Mesodermal cell (in vitro differentiated cells): ENCODE results near the gene NFKBIZ.
"Not testable (repeated sequence)": the region's sequence is repeated elsewhere in the genome, so short reads cannot be mapped to it uniquely, and the experiment has no call there.

ENCODE experiments used
- H3K27ac ChIP-seq: 2 replicates; pipeline ENCODE4 v1.7.0; 2013; ENCODE audit warnings: mild to moderate bottlenecking, low read depth, low read length, moderate library complexity; ENCODE audit not compliant: severe bottlenecking
- H3K36me3 ChIP-seq: 2 replicates; pipeline ENCODE4 v1.7.1; 2013; ENCODE audit warnings: mild to moderate bottlenecking, low read length, moderate library complexity; ENCODE audit not compliant: control insufficient read depth, insufficient read depth
- H3K4me1 ChIP-seq: one replicate; pipeline ENCODE4 v1.7.1; 2013; ENCODE audit warnings: mild to moderate bottlenecking, low read length; ENCODE audit not compliant: insufficient read depth, control insufficient read depth, poor library complexity, severe bottlenecking
- H3K4me3 ChIP-seq: 2 replicates; pipeline ENCODE4 v1.7.0; 2013; ENCODE audit warnings: low read length, control low read depth, mild to moderate bottlenecking; ENCODE audit not compliant: insufficient read depth, poor library complexity, severe bottlenecking; ENCODE audit errors: extremely low read depth
- H3K9me3 ChIP-seq: 2 replicates; pipeline ENCODE4 v1.7.1; 2013; ENCODE audit warnings: mild to moderate bottlenecking, low read length, moderate library complexity; ENCODE audit not compliant: control insufficient read depth
- WGBS, 2 experiments: methylation state at CpG; one replicate each; pipeline ENCODE4 v1.1.5; 2013; ENCODE audit warnings: missing lambda C conversion rate in 2 of 2; ENCODE audit not compliant: insufficient coverage in 2 of 2; 5-methylcytosine and 5-hydroxymethylcytosine counted together

The NFKBIZ gene

DNA sequence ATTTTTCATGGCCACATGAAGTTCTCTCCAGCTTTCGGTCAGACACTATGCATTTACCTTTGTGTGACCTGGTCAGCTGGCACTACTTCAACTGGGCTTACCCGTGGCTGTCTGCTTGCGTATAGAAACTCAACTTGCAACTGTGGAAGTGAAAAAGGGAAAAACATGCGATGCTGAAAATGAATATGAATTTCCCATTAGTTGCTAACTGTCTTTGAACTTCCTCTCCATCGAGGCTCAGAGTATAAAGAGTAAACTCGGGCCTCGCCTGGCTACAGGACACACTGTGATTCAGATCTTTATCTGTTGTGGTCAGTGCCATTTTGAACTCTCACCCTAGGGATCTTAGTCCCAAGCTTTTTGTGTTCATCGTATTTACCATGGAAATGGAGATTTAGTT lies 26.8 kb downstream of the NFKBIZ start:
- H3K9me3 ChIP-seq, result peaks cover 4% of the 10 kb centered on the region
- no peak overlapping the region for H3K27ac ChIP-seq
- H3K36me3 ChIP-seq, result no peaks in the 10 kb centered on the region
- no peak overlapping the region for H3K4me3 ChIP-seq
- no peaks in the 10 kb centered on the region for H3K4me1 ChIP-seq
- 86 to 95% methylated on average over 4 to 6 of the region's 8 CpGs for WGBS, 2 experiments

DNA sequence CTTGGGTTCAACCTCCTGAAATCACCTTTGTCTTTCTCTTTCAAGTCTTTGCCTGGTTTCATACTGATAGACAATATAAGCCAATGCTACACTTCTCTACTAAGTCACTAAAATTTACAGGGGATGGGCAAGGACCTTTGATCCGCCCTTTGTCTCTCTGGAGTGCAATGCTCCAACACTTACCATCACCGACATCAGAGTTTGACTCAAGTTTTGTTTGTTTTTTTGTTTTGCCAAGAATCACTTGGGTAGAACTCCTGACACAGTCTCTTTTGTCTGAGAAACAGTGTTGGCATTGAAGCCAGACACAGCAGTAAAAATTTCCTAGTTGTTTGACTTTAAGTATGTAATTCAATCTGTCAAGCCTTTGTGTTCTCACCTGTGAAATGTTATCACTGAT lies 29.3 kb downstream of the NFKBIZ start:
- no peaks in the 10 kb centered on the region for H3K4me1 ChIP-seq
- 100% methylated on average over 2 of the region's 2 CpGs; no CpG with 5 or more reads in 1 of the 2 experiments for WGBS, 2 experiments
- no peak overlapping the region for H3K4me3 ChIP-seq
- peaks cover 4% of the 10 kb centered on the region for H3K9me3 ChIP-seq
- H3K36me3 ChIP-seq, result no peaks in the 10 kb centered on the region
- H3K27ac ChIP-seq, result no peak overlapping the region

DNA sequence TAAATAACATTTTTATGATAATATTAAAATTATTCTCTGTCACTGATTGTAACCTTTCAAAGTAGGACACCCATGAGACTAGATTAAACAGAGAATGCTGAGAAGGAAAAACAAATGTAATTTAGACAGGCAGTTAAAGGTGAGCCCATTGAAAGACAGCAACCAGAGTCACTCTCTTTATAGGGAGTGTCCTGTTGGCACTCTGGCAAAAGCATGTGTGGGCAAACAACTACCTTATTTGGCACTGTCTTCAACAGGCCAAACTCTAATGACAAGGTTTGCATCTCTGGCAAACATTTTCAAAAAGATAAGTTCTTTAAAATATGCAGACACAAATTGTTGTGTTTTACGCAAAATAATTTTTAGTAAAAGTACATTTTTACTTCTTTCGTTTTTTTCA lies 29.8 kb downstream of the NFKBIZ start:
- H3K36me3 ChIP-seq, result no peaks in the 10 kb centered on the region

DNA sequence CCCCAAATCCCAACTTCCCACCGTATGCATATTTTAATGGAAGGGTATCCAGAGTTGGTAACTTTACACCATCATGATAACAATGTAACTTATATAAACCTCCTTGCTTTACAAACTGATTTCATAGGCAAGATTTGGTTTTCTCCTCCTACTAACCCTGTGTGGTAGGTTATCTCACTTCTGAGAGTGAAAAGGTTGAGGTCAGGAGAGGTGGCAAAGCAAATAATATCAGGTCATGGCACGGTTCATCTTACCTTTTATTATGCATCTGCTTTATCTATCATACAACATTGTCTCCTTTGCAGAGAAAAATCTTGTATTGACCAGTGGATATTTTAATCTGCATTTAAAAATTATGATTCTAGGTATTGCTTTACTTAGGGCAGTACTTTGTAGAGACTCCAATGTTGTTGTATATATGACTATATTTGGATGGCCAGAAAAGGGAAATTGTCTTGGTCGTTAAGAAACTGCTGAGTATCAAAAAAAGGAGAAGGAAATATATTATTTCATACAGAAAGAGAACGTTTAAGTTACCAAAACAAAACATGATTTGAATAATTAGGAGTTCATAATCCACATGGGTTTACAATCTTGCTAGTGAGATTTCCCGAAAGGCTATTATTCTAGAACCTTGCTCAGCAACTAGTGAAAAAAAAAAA lies 30.4 kb downstream of the NFKBIZ start:
- Histone ChIP-seq H3K27ac (no peak overlapping the region), H3K9me3 (no peaks in the 10 kb centered on the region), H3K4me3 (no peak overlapping the region), H3K4me1 (no peaks in the 10 kb centered on the region), H3K36me3 (no peaks in the 10 kb centered on the region)
- 92% methylated on average over 2 of the region's 5 CpGs; no CpG with 5 or more reads in 1 of the 2 experiments for WGBS, 2 experiments

More for the DNA sequence above, 29.8 kb downstream of the NFKBIZ start:
- no peak overlapping the region for H3K27ac ChIP-seq
- H3K4me3 ChIP-seq, result no peak overlapping the region
- no peaks in the 10 kb centered on the region for H3K4me1 ChIP-seq
- peaks cover 3% of the 10 kb centered on the region for H3K9me3 ChIP-seq
- WGBS, 2 experiments, result 86 to 93% methylated on average over 1 to 2 of the region's 2 CpGs

DNA sequence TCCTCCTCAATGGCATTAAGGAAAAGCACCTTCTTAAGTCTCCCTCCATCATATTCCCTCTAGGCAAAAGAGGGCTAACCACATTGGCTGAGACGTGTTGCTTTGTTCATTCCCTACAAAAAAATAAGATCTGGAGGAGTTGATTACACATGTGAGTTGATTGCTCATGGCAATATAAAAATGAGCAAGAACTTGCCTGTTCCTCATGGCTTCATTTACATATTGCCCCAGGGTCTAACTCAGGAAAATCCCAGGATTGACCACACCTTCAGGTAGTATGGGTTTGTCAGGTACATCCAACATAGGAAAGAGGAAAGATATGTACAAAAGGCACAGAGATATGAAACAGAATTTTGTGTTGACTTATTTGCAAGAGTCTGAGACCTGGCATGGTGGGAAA lies 35.5 kb downstream of the NFKBIZ start:
- no peak overlapping the region for H3K4me3 ChIP-seq
- H3K9me3 ChIP-seq, result no peaks in the 10 kb centered on the region
- no peaks in the 10 kb centered on the region for H3K4me1 ChIP-seq
- no CpG with 5 or more reads among the region's 1 CpG for WGBS, 2 experiments
- H3K36me3 ChIP-seq, result no peaks in the 10 kb centered on the region
- H3K27ac ChIP-seq, result no peak overlapping the region

DNA sequence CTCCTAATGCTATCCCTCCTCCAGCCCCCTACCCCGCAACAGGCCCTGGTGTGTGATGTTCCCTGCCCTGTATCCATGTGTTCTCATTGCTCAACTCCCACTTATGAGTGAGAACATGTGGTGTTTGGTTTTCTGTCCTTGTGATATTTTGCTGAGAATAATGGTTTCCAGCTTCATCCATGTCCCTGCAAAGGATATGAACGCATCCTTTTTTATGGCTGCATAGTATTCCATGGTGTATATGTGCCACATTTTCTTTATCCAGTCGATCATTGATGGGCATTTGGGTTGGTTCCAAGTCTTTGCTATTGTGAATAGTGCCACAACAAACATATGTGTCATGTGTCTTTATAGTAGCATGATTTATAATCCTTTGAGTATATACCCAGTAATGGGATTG lies 36.3 kb downstream of the NFKBIZ start:
- not testable (repeated sequence) for H3K4me3 ChIP-seq, H3K36me3 ChIP-seq, H3K9me3 ChIP-seq, H3K4me1 ChIP-seq, H3K27ac ChIP-seq
- WGBS, 2 experiments, result 80% methylated on average over 1 of the region's 3 CpGs; no CpG with 5 or more reads in 1 of the 2 experiments

DNA sequence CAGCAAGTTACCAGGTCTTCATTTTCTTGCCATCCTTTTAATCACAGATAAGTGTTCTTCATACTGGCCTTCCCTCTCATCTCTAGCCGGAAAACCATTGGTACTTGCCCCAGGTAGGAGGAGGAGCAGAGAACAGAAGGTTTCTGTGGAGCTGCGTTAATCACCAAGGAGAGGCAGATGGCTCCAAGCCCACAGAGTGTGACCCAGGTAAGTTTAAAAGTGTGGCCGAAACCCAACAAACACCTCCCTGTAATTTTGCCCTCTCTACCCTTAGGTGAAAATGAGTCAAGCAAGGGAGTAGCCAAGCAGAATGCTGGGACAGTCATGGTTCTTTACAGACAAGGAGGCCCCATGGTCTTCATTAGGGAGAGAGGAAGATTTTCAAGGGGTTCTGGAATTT lies 37.3 kb downstream of the NFKBIZ start:
- no peaks in the 10 kb centered on the region for H3K9me3 ChIP-seq
- H3K36me3 ChIP-seq, result no peaks in the 10 kb centered on the region
- no peak overlapping the region for H3K27ac ChIP-seq
- H3K4me3 ChIP-seq, result no peak overlapping the region
- no peaks in the 10 kb centered on the region for H3K4me1 ChIP-seq
- 100% methylated on average over 1 of the region's 3 CpGs; no CpG with 5 or more reads in 1 of the 2 experiments for whole genome bisulfite sequencing, 2 experiments

DNA sequence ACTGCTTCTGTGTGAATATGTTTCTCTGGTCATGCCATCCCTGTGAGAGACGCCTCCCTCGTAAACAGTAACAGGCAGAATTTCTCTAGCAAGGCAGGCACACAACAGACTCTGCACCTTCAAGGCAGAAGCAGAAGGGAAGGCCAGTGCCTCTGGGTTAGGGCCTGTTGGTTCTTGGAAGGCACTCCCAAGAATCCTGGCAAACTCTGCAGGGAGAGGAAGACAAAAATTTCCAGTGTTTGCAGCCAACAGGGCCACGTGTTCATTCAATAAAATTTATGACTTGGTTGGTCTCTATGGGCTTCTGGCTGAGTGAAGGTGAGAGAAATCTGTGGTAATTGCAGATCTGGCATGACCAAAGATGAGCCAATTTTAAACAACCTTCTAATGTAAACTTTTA lies 39.3 kb downstream of the NFKBIZ start:
- WGBS, 2 experiments, result 96 to 100% methylated on average over 1 to 3 of the region's 3 CpGs
- Histone ChIP-seq H3K36me3 (no peaks in the 10 kb centered on the region), H3K4me3 (no peak overlapping the region)

DNA sequence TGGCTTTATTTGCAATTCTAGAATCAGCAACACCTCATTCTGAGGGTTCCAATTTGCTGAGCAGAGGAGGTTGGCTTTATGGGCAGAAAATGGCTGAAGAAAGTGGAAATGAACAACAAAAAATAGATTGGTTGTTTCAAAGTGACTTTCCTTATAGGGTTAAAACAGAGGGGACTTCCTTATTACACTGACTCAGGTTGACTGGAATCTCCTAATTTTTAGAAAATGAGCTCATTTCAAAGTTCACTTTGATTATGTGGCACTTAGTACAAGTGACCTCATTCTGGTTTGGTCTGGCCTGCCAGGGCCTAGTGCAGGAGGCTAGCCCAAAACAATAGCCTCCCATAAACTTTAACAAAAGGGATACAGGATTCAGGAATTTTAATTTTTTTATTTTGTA lies 41.4 kb downstream of the NFKBIZ start:
- Histone ChIP-seq H3K9me3 (no peaks in the 10 kb centered on the region), H3K4me3 (no peak overlapping the region), H3K4me1 (no peaks in the 10 kb centered on the region), H3K27ac (peak overlapping the region; percentile 12), H3K36me3 (no peaks in the 10 kb centered on the region)

More for the DNA sequence above, 39.3 kb downstream of the NFKBIZ start:
- no peak overlapping the region for H3K27ac ChIP-seq
- no peaks in the 10 kb centered on the region for H3K9me3 ChIP-seq
- H3K4me1 ChIP-seq, result no peaks in the 10 kb centered on the region

DNA sequence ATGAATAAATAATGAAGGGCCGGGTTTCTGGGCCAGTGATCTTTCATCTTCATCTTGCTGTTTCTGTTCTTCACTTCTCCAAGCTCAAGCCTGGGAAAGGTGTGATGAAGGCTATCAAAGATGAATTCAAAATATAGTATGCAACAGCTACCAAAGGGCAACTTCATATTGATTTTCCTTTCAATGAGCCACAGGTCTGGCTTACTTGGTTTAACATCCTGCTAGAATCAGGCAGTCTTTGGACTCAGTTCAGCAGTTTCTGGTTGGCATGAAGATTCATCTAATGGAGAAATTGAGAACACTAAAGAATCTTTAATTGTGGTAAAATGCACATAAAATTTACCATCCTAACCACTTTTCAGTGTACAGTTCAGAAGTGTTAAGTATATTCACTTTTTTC lies 43.3 kb downstream of the NFKBIZ start:
- no peaks in the 10 kb centered on the region for H3K36me3 ChIP-seq
- H3K27ac ChIP-seq, result no peak overlapping the region
- WGBS, 2 experiments, result 100% methylated on average over 1 of the region's 1 CpG; no CpG with 5 or more reads in 1 of the 2 experiments
- H3K9me3 ChIP-seq, result no peaks in the 10 kb centered on the region
- no peaks in the 10 kb centered on the region for H3K4me1 ChIP-seq
- no peak overlapping the region for H3K4me3 ChIP-seq

DNA sequence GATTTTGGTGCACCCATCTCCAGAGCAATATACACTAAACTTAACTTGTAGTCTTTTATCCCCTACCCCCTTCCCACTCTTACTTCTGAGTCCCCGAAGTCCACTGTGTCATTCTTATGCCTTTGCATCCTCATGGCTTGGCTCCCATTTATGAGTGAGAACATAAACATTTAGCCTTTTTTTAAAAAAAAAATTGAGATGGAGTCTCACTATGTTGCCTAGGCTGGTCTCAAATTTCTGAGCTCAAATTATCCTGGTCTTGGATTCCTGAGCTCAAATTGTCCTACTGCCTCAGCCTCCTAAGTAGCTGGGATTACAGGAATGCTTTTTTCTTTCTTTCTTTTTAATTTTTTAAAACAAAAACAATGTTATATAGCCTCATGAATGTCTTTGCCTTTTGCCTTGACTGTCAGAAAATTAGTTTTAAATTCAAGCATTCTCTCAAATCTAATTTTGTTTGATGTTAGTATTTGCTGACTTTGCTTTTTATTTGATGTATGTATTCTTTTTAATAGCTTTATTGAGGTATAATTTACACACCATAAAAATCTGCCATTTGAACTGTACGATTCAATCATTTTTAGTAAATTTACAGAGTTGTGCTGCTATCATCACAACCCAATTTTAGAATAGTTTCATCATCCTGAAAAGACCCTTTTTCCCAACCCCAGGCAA lies 46.9 kb downstream of the NFKBIZ start:
- 83 to 100% methylated on average over 1 of the region's 2 CpGs for WGBS, 2 experiments
- H3K36me3 ChIP-seq, result no peaks in the 10 kb centered on the region
- H3K27ac ChIP-seq, result no peak overlapping the region
- H3K4me1 ChIP-seq, result no peaks in the 10 kb centered on the region
- no peak overlapping the region for H3K4me3 ChIP-seq
- no peaks in the 10 kb centered on the region for H3K9me3 ChIP-seq
